SK-MEL-5 (cell line): Measurements from ENCODE around the gene C10orf143. TPM values are rescaled to one million over a fixed set of nuclear protein-coding genes. Genes with fewer than 3 reads are reported as not detected.

ENCODE experiments used
- DNase-seq: peaks from one replicate; pipeline ENCODE4 v3.0.0-alpha.2; 2016; ENCODE audit warnings: low read depth, low spot score
- in situ Hi-C: cut with HindIII; loops from 2 replicates; pipeline ENCODE4 v1.10.0; 2016; ENCODE audit warnings: low sequenced_read_pairs, high pct_unique_total_duplicates, low pct_unique_long_range_greater_than_20kb
- polyA plus RNA-seq, 2 experiments: library from polyadenylated mRNA; depleted of rRNA; stranded (reverse); fragments of >200 nt; gene quantifications; 2 replicates each; pipeline ENCODE4 v1.2.3, GENCODE V29; 2015
- total RNA-seq: library from RNA; depleted of rRNA; stranded (reverse); fragments of >200 nt; shearing (Covaris generic); gene quantifications from 2 replicates; pipeline ENCODE4 v1.2.3, GENCODE V29; 2014; rRNA removed

C10orf143 gene
- 0.08 and 0.42 TPM in 2 replicates for total RNA-seq
- 0.40 and 1.6 TPM in 2 replicates for polyA plus RNA-seq (2015; cell fraction: cytosol; rRNA removed)
- polyA plus RNA-seq (2015; cell fraction: nucleus; rRNA removed), result 0.80 and 2.7 TPM in 2 replicates

DNA sequence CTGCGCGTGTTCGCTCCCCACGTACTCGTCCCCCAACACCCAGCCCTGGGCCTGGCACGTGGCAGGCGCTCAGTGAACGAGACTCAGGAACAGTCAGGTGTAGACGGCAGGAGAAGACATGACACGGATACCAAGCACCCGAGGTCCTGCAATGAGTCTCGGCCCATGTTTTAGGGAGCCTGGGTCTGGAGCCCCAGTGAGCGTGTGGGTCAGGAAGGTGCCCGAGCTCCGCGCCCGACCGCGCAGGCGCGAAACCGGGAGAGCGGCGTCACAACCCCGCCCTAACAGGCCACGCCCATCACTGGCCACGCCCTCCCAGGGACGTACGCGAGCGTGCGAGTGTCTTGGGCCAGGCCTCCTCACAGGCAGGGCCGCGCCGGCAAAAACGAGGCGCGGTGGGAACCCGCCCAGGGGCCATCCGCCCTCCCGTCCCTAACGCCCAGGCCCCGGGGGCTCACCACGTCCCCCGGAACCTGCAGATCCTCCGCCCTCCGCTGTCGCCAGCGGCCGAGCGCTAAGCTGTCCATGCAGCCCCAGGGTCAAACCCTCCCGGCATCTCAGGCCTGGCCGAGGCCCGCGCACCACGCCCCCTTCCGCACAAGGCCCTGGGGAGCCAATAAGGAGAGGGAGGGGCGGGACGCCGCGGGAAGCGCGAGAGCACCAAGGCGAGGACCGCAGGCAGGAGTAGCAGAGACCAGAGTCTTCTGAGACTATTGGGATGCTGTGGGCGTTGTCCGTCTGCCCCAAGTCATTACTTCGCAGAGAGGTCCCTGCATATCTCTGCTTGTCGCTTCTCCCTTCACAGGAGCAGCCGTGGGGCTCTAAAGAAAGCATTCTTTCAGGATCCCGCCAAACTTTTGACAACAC lies at the start of gene C10orf143:
Gene C10orf143, minus strand, starts transcription at position 585 of the 867 bp plus-strand sequence. Its CDS starts 58 bp downstream, at position 527.
- peak; percentile 92 for DNase-seq
- in situ Hi-C loops, result no loop called here

GRCh38 chr10:130159192-130159794 lies 48.7 kb upstream of the C10orf143 start:
- in situ Hi-C loops, result no loop called here

GRCh38 chr10:130146042-130146441 lies 35.4 kb upstream of the C10orf143 start:
- in situ Hi-C loops, result no loop called here
- no peak for DNase-seq

More at GRCh38 chr10:130159192-130159794, 48.7 kb upstream of the C10orf143 start:
- no peak for DNase-seq

GRCh38 chr10:130141878-130142277 lies 31.2 kb upstream of the C10orf143 start:
- in situ Hi-C loops, result no loop called here
- no peak for DNase-seq

DNA sequence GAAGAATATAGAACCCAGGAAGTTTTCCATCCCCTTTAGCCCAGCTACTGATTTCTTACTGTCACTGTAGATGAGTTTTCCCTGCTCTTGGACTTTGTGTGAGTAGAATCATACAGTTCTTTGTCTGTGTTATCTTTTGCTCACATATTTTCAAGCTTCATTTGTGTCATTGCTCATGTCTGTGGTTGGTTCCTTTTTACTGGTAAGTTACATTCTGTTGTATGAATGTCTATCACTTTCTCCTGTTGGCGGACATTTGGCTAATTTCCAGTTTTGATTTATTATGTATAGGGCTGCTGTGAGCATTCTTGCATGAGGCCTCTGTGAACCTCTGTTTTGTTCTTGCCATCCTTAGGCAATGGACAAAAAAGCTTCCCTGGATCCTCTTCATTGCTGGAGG lies 30.8 kb upstream of the C10orf143 start:
- peak; percentile 11 for DNase-seq

DNA sequence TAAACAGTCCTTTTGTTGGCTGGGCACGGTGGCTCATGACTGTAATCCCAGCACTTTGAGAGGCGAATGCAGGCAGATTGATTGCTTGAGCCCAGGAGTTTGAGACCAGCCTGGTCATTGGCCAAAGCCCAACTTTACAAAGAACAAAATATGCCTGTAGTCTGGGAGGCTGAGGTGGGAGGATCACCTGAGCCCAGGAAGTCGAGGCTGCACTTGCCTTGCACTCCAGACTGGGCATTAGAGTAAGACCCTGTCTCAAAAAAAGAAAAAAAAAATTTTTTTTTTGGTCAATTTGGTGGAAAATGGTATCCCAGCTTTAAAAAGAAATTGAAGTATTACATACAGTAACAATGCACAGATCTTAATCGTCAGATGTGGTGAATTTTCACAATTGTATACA lies 30.4 kb upstream of the C10orf143 start:
- in situ Hi-C loops, result no loop called here
- DNase-seq, result no peak

More for the DNA sequence above, 30.8 kb upstream of the C10orf143 start:
- in situ Hi-C loops, result no loop called here

DNA sequence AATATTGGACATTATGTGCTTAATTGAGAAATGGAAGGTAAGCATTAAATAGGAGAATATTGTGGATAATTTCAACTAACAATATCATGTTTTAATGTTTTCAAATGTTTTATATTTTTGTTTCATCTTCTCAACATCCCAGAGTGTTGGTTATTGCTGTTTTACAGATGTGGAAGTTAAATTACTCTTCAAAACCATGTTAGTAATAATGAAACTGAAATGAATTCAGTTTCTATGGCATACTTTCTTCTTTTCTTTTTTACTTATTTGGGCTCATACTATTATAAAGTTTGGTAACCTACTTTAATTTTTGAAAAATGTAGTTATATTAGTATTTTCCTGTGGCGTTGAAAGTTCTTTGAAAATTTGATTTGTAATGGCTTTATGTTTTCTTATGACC lies 29.8 kb upstream of the C10orf143 start:
- in situ Hi-C loops, result no loop called here

GRCh38 chr10:130138479-130138866 lies 27.8 kb upstream of the C10orf143 start:
- peak; percentile 40 for DNase-seq
- in situ Hi-C loops, result no loop called here

More for the DNA sequence above, 29.8 kb upstream of the C10orf143 start:
- DNase-seq, result no peak

DNA sequence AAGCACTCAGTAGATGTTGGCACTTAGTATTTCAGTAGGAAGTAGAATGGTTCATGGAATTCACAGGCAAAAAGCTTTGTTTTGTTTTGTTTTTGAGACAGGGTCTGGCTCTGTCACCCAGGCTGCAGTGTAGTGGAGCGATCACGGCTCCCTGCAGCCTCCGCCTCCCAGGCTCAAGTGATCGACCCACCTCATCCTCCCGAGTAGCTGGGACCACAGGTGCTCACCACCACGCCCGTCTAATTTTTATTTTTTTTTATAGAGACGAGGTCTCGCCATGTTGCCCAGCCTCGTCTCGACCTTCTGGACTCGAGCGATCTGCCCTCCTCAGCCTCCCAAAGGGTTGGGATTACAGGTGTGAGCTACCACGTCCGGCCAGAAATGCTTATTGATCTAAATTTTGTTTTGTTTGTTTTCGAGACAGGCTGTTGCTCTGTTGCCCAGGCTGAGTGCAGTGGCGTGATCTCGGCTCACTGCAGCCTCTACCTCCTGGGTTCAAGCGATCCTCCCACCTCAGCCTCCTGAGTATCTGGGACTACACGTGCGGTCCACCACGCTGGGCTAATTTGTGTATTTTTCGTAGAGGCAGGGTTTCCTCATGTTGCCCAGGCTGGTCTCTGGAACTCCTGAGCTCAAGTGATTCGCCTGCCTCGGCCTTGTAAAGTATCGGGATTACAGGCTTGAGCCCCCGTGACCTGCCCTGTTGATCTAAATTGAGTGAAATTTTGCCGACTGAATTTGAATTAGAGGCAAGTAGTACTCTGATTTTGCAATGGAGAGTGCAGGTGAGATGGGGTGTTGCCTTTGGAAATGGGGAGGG lies 27.2 kb upstream of the C10orf143 start:
- in situ Hi-C loops, result no loop called here
- DNase-seq, result no peak

- DNase-seq, result peak; percentile 23
- in situ Hi-C loops, result no loop called here
Measured at GRCh38 chr10:130137090-130137448, 26.4 kb upstream of the C10orf143 start.

GRCh38 chr10:130136226-130137089 lies 25.8 kb upstream of the C10orf143 start, which contains the start of gene GLRX3:
GLRX3 (plus strand) TSS chr10:130136391; CDS start chr10:130136421, 30 bp downstream.
- in situ Hi-C loops, result no loop called here
- peak; percentile 68 for DNase-seq

DNA sequence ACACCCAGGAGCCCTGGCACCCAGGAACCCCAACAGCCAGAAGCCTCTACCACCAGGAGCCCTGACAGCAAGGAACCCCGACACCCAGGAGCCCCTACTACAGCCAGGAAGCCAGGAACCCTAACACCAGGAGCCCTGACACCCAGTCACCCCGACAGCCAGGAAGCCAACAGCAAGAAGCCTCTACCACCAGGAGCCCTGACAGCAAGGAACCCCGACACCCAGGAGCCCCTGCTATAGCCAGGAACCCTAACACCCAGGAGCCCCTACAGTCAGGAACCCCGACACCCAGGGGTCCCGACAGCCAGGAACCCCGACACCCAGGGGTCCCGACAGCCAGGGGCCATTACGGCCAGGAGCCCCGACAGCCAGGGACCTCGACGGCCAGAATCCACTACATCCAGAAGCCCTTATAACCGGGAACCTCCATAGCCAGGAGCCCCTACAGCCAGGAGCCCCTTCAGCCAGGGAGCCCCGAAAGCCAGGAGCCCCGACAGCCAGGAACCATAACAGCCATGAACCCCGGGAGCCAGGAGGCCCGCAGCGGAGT lies 25.1 kb upstream of the C10orf143 start:
- DNase-seq, result no peak
- in situ Hi-C loops, result no loop called here

DNA sequence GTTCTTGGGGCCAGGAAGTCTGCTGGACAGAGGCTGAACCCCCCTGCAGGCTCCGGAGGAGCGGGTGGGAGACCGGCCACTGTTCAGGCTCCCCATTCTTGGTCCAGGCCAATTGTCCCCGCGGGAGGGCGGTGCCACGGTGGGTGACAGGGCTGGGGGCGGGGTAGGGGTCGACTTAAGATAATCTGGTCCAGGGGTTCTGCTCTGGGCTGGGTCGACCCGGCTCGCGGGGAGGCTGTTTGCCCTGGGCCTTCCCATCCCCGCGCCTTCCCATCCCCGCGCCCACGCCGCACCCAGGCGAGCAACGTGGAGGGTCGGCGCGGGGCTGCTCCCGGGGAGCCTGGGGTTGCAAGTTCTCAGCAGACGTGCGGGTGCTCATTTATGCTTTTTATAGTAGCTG lies 18.3 kb upstream of the C10orf143 start:
- no peak for DNase-seq
- in situ Hi-C loops, result no loop called here

- in situ Hi-C loops, result no loop called here
- no peak for DNase-seq
Measured at GRCh38 chr10:130128062-130128781, 17.6 kb upstream of the C10orf143 start.

DNA sequence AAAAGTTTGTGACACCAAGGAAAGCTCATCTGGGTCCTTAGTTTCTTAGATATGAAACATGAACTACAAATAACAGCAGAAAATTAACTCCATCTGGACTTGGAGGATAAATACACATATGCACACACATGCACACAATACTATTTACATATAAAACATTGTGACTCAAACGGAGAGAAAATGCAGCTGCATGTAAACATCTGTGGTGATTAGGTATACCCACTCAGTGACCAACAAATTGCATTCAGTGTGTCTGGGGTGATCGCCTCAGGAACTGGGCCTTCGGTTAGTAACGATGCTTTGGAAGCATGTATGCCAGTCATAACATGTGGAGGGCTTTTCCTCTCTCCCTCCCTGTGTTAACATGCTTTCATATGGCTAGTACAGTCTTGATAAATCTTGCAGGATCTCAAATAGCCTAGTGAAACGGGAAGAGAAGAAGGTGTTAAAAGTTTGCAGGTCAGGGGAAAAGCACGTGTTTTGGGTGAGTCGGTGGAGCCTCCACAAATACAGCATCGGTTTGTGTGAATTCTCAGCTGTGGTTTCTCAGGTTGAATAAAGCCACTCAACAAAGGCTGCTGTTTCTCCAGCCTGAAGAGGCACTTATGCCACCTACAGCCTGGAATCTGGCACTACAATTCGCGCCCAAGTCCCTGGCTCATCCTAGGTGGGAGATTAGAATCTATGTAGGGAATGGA lies 16.9 kb upstream of the C10orf143 start:
- DNase-seq, result peak; percentile 86
- in situ Hi-C loops, result no loop called here
